Tibial nerve (tissue), 3 donors: ENCODE results near the gene TOPAZ1.

Source experiments
- POLR2A ChIP-seq, 2 donors: fragments of 450-650 bp; IDR thresholded peaks; one replicate each; pipeline ENCODE4 v1.6.1; 2017; ENCODE audit warnings: antibody characterized with exemption in 2 of 2, mild to moderate bottlenecking in 2 of 2, moderate library complexity in 2 of 2
- TF ChIP-seq, protein P1 (sequence below), 5 experiments: fragments of 200-600 bp in 3 of 5; fragments of 450-650 bp in 2 of 5; sonication (generic) in 3 of 5; IDR thresholded peaks; one replicate each; pipeline ENCODE4 v1.5.1; 2016 to 2019; ENCODE audit warnings: antibody characterized with exemption in 5 of 5, mild to moderate bottlenecking in 3 of 5, moderate library complexity in 2 of 5

DNA sequence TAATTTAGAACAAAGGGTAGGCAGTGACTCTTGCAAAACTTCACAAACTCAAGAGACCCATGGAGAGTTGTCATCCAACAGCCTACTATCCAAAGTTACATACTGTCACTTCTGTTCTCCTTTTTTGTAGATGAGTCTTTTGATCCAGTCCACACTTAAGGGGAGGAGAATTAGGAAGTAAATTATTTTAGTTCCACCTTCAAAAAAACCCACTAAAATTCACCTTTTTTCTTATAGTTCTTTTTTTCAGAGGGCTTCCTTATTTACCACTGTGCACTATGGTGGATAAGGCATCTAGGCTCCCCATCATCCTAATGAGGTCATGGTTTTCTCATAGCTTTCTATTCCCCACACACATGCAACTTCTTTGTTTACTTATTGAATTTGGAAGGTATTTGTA, 88.3 kb downstream of the TOPAZ1 start:
- TF ChIP-seq, protein P1, sequence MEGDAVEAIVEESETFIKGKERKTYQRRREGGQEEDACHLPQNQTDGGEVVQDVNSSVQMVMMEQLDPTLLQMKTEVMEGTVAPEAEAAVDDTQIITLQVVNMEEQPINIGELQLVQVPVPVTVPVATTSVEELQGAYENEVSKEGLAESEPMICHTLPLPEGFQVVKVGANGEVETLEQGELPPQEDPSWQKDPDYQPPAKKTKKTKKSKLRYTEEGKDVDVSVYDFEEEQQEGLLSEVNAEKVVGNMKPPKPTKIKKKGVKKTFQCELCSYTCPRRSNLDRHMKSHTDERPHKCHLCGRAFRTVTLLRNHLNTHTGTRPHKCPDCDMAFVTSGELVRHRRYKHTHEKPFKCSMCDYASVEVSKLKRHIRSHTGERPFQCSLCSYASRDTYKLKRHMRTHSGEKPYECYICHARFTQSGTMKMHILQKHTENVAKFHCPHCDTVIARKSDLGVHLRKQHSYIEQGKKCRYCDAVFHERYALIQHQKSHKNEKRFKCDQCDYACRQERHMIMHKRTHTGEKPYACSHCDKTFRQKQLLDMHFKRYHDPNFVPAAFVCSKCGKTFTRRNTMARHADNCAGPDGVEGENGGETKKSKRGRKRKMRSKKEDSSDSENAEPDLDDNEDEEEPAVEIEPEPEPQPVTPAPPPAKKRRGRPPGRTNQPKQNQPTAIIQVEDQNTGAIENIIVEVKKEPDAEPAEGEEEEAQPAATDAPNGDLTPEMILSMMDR (IDR thresholded peaks at IDR 0.05): no peak
- no peak for TF ChIP-seq POLR2A (IDR thresholded peaks at IDR 0.05)
